HG03025 (cell line): ENCODE measurements around the gene PPM1B.
"Not testable (repeated sequence)": the region's sequence is repeated elsewhere in the genome, so short reads cannot be mapped to it uniquely, and the experiment has no call there.

Experiments used
- ATAC-seq: cut with Tn5 transposase; IDR thresholded peaks from one replicate; pipeline ENCODE4 v1.9.1; 2021; ENCODE audit warnings: mild to moderate bottlenecking, moderate library complexity; ENCODE audit not compliant: unreplicated experiment, low FRiP score

PPM1B gene

GRCh38 chr2:44195714-44196113 lies 27.0 kb downstream of the PPM1B start:
- no peak for ATAC-seq

DNA sequence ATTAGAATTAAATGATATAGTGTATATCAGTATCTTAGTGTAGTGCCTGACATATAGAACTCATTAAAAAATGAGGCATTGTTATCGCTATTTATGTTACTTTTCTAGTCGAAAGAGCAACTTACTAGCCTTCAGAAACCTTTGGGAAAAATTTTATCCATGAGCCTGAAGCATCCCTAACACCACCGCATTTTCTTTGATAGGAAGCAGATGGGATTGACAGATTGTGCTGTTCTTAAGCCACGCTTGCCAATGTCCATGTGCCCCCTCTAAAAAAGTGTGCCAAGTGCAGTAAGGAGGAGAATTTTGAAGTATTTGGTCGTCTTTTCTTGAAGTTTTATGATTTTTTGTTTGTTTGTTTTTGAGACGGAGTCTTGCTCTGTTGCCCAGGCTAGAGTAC lies 29.1 kb downstream of the PPM1B start:
- ATAC-seq, result no peak

- no peak for ATAC-seq
Observed at GRCh38 chr2:44200011-44200410, 31.3 kb downstream of the PPM1B start.

DNA sequence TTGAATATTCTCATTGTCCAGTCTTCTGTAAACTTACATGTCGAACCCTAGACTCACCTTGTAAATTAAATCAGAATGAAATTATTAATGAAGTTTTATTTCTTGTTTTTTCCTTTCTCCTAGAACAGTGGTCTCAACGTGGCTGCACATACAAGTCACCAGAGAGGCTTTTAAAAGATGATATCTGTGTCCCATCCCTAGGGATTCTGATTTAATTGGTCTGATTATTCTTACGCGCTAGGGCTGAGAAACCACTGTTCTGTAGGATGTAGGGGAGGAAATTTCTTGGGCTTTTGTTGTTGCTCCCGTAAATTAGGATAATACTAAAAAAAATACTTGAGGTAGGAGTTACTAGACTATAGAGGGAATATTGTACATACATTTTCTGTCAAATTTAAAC lies 32.1 kb downstream of the PPM1B start:
- ATAC-seq, result no peak

DNA sequence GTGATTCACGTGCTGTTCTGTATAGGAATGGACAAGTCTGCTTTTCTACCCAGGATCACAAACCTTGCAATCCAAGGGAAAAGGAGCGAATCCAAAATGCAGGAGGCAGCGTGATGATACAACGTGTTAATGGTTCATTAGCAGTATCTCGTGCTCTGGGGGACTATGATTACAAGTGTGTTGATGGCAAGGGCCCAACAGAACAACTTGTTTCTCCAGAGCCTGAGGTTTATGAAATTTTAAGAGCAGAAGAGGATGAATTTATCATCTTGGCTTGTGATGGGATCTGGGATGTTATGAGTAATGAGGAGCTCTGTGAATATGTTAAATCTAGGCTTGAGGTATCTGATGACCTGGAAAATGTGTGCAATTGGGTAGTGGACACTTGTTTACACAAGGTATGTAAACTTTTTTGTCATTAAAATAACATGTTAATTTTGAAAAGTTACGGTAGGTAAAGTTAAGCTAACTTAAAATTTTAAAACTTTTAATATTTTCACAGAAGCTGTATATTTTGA lies 33.0 kb downstream of the PPM1B start:
- no peak for ATAC-seq

- no peak for ATAC-seq
Observed at GRCh38 chr2:44203542-44203941, 34.9 kb downstream of the PPM1B start.

- no peak for ATAC-seq
Observed at GRCh38 chr2:44205169-44205568, 36.5 kb downstream of the PPM1B start.

DNA sequence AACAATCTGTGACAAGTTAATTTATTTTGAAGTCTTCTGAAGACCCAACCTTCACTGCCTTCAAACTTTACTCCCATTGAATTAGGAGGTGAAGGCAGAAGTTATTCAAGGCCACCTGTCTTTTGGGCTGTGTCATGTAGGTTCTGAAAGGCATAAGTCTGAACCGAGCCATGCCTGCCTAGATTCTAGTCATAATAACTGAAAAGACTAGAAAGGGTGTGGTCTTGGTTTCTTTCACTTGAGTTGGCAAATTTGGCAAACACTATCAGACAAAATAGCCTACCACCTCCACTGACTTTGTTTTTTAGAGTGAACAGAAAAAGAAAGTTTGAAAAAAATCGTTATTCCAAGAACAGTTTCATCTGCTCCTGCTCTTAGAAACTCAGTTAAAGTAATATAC lies 38.4 kb downstream of the PPM1B start:
- no peak for ATAC-seq

DNA sequence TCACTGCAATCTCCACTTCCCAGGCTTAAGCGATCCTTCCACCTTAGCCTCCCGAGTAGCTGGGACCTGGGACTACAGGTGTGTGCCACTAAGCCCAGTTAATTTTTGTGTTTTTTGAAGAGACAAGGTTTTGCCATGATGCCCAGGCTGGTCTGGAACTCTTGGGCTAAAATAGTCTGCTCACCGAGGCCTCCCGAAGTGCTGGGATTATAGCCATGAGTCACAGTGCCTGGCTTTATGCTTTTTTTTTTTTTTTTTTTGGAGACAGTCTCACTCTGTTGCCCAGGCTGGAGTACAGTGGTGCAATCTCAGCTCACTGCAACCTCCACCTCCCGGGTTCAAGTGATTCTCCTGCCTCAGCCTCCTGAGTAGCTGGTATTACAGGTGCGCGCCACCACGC lies 39.0 kb downstream of the PPM1B start:
- not testable (repeated sequence) for ATAC-seq

GRCh38 chr2:44210362-44210761 lies 41.7 kb downstream of the PPM1B start:
- no peak for ATAC-seq

- ATAC-seq, result no peak
Observed at GRCh38 chr2:44211183-44211582, 42.5 kb downstream of the PPM1B start.

- ATAC-seq, result no peak
Observed at GRCh38 chr2:44212302-44212701, 43.6 kb downstream of the PPM1B start.

- no peak for ATAC-seq
Observed at GRCh38 chr2:44215827-44216226, 47.2 kb downstream of the PPM1B start.

DNA sequence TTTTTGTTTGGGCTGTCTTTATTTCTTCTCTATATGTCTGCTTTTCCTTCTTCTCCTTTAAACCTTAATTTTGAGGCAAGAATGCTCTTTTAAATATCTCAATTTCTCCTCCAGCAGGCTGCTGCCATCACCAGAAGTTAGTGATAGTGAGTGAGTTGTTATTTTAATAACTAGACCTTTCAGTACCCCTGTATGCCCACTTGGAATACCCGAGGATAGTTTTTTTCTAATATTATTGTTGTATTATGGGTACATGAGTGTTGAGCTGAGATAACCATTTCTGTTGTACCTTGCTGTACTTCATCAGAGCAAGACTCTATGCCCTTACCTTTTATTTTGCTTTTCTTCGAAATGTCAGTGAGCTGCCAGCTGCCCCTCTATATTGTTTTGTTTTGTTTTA lies 50.1 kb downstream of the PPM1B start:
- ATAC-seq, result no peak

- no peak for ATAC-seq
Observed at GRCh38 chr2:44226753-44227152, 58.1 kb downstream of the PPM1B start.

DNA sequence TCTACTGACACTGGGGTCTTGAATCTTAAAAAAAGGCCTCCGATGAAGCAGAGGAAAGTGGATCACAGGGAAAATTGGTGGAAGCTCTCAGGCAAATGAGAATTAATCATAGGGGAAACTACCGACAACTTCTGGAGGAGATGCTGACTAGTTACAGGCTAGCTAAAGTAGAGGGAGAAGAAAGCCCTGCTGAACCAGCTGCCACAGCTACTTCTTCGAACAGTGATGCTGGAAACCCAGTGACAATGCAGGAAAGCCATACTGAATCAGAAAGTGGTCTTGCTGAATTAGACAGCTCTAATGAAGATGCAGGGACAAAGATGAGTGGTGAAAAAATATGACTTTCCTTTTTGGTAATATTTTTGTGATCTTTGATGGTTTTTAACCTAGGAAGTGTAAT lies 61.7 kb downstream of the PPM1B start:
- no peak for ATAC-seq

GRCh38 chr2:44233450-44234128 lies 64.9 kb downstream of the PPM1B start:
- ATAC-seq, result no peak

DNA sequence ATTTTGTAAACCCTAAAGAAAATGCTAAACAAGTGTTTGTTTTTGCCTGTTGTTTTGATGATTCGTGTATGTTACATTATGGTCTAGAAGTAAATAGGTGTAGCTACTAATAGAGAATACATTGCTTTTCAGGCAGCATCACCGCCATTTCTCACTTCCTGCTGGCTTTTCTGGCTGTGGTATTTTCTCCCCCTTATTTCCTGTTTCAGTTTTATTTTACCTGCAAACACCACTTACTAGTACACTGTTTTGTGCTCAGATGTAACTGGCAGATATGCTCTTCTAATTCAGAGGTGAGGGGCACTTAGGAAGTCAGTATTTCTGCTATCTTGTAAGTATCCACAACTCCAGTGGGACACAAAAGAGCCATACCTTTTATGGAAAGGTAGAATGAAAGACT lies 68.5 kb downstream of the PPM1B start:
- no peak for ATAC-seq

DNA sequence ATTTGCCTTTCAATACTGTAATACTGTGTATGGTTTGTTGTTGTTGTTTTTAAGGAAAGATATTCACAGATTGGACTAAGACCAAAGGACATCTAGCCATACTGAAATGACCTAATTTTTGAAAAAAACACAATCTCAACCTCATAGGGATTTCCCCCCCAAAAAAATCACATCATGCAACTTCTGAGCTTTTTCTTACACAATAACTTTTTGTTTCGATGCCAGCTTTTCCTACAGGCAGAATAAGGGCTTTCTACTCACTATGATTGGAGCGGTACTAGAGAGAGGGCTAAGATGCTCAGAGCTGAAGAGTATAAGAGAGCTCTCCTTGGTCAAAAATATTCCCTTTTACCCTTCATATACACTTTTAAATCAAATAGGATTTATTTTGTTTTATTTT lies 74.2 kb downstream of the PPM1B start:
- ATAC-seq, result no peak

DNA sequence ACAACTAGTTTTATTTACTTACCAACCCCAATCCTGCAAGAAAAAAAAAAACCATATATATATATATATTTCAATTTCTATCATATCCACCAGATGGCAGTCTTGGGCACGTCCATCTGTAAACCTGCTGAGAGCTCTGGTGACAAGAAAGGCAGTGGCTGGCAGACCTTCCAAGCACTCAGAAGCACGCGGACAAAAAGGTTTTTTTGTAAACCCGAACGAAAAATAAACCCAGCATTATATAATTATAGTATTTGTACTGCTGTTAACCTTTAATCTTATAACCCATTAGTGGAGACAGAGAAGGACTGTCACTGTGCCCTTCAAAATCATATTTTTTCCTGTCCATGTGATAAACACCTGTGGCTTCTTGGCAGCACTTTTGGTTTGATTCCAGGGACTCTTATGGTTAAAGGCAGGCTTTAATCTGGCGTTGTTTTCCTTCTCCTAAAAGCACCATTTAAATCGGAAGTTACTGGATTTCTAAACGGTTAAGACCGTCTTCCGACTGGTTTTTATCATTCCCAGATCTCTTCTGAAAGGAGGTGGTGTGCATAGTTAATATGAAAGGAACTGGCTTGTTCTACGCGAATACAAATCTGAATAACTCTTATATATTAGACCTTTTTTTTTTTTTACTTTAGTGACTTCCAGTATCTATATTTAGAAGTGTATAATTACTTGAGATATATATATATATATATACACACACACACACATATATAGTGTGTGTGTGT lies 75.6 kb downstream of the PPM1B start:
- no peak for ATAC-seq

GRCh38 chr2:44245083-44245861 lies 76.6 kb downstream of the PPM1B start:
- ATAC-seq, result no peak
